Gastroesophageal sphincter (tissue), 4 donors: ENCODE results near the gene AEBP1. TPM values are rescaled to one million over a fixed set of nuclear protein-coding genes. Genes with fewer than 3 reads are reported as not detected.

ENCODE experiments used
- ATAC-seq: fragments of 150-250 bp; one replicate; pipeline ENCODE4 v1.9.1; 2016; ENCODE audit warnings: mild to moderate bottlenecking, moderate library complexity
- H3K27ac ChIP-seq, 4 donors: fragments of 200-600 bp; sonication (generic) in 3 of 4; 1 replicate in 3 of 4; 2 replicates in 1 of 4; pipeline ENCODE4 v1.5.1; 2016 to 2019
- H3K27me3 ChIP-seq: fragments of 200-600 bp; sonication (generic); one replicate; pipeline ENCODE4 v1.5.1; 2019
- H3K36me3 ChIP-seq, 2 donors: fragments of 200-600 bp; sonication (generic); one replicate each; pipeline ENCODE4 v1.5.1; 2019; ENCODE audit warnings: control low read depth in 1 of 2
- H3K4me1 ChIP-seq, 3 donors: fragments of 200-600 bp; sonication (generic); 1 replicate in 2 of 3; 2 replicates in 1 of 3; pipeline ENCODE4 v1.5.1; 2016 to 2019; ENCODE audit warnings: control low read depth in 2 of 3
- H3K4me3 ChIP-seq, 2 donors: fragments of 200-600 bp; sonication (generic); one replicate each; pipeline ENCODE4 v1.5.1; 2019; ENCODE audit warnings: mild to moderate bottlenecking in 1 of 2, moderate library complexity in 1 of 2
- H3K9me3 ChIP-seq, 3 donors: fragments of 200-600 bp; sonication (generic); one replicate each; pipeline ENCODE4 v1.5.1; 2017 to 2019; ENCODE audit warnings: control low read depth in 2 of 3
- EP300 ChIP-seq: sonication (generic); formaldehyde crosslinking; IDR thresholded peaks from one replicate; pipeline ENCODE4 v1.6.1; 2017; ENCODE audit warnings: antibody characterized with exemption, mild to moderate bottlenecking
- POLR2A ChIP-seq, 2 donors: fragments of 450-650 bp; IDR thresholded peaks; one replicate each; pipeline ENCODE4 v1.6.1; 2017; ENCODE audit warnings: antibody characterized with exemption in 2 of 2, mild to moderate bottlenecking in 2 of 2, moderate library complexity in 1 of 2
- POLR2AphosphoS5 ChIP-seq: sonication (generic); formaldehyde crosslinking; IDR thresholded peaks from one replicate; pipeline ENCODE4 v1.6.1; 2017; ENCODE audit warnings: antibody characterized with exemption
- WGBS, 2 donors: methylation state at CpG; one replicate each; pipeline ENCODE4 v1.1.5; 2018; ENCODE audit warnings: low coverage in 1 of 2; 5-methylcytosine and 5-hydroxymethylcytosine counted together
- total RNA-seq, 4 donors: library from RNA; depleted of rRNA; stranded (reverse); fragments of >200 nt; gene quantifications; one replicate each; pipeline ENCODE4 v1.1.0, GENCODE V29; 2016
- TF ChIP-seq, protein P1 (sequence below), 4 experiments: fragments of 200-600 bp in 2 of 4; fragments of 450-650 bp in 2 of 4; sonication (generic) in 1 of 4; IDR thresholded peaks; one replicate each; pipeline ENCODE4 v1.5.1; 2017 to 2019; ENCODE audit warnings: antibody characterized with exemption in 4 of 4, mild to moderate bottlenecking in 2 of 4, moderate library complexity in 2 of 4

The AEBP1 gene
- total RNA-seq, 4 donors from 2014 or later, result 101 to 248 (median 171) TPM

DNA sequence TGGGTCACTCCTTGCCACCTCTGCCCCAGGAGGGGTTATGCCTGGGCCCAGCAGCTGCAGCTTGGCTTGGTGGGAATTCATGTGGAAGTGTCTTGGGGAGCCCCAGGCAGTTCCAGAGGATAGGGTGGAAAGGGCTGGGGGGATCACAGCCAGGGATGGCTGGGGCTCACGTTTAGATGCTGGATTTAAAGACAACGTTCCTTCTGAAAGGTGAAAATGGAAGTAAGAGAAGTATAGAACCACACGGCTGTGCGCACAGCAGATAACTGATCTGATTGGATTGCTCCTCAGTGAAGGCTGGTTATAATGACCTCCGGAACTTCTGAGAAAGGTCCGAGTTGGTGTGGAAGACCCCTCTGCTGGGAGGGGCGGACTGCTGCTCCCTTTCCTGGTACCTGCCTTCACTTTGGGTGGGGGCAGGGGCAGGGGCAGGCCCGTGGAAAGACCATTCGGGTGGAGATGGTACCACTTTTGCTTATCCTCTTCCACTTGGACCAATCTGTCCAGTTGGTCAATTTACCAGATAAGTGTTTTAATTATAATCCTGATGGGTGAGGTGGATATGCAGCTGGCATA is 44.9 kb downstream of the AEBP1 start:
- 75 to 87% methylated on average over 8 to 9 of the region's 9 CpGs for WGBS, 2 donors

DNA sequence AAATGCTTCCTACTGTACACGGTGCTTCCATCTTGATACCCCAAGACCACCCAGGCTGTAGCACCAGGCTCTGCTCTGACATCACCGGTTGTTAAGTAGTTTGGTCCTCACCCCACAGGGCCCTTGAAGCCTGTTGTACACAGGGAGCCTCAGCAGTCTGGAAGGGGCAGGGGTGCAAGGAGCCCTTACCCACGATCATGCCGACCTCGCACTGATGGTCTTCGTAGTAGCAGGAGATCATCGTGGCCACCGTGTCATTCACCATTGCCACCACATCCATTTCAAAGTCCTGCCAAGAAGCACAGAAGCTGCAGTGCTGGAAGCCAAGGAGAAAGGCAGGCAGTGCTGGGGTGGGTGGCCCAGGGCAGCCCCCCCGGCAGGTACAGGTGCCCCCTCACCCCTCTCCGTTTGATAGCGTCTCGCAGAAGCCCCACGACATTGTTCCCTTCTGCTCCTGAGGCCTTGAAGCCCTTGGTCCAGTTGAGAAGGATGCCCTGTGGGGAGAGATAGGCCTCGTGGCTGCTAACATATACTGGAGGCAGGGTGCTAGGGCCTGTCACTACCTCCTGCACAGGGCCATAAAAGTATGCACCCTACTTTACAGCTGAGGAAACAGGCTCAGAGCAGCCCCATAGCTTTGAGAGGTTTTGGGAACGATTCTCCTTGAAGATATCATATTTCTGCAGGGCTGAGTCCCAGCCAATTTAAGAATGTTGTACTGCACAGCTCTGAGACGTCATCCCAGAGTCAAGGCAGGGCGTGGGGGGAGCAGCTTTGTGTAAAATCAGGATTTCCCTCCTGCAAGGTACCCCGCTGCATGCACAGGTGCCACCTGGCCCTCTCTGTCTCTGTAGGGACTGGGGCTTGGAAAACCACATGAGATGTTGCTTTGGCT is 45.7 kb downstream of the AEBP1 start:
- Histone ChIP-seq H3K9me3 (no peaks in the 10 kb centered on the region), H3K36me3 (no peaks in the 10 kb centered on the region), H3K4me1 (peaks cover 0 to 20% (median 14%) of the 10 kb centered on the region in 3 donors), H3K27me3 (peaks cover 16% of the 10 kb centered on the region), H3K4me3 (no peak overlapping the region), H3K27ac (no peak overlapping the region)
- ATAC-seq, result no peak
- TF ChIP-seq, protein P1, sequence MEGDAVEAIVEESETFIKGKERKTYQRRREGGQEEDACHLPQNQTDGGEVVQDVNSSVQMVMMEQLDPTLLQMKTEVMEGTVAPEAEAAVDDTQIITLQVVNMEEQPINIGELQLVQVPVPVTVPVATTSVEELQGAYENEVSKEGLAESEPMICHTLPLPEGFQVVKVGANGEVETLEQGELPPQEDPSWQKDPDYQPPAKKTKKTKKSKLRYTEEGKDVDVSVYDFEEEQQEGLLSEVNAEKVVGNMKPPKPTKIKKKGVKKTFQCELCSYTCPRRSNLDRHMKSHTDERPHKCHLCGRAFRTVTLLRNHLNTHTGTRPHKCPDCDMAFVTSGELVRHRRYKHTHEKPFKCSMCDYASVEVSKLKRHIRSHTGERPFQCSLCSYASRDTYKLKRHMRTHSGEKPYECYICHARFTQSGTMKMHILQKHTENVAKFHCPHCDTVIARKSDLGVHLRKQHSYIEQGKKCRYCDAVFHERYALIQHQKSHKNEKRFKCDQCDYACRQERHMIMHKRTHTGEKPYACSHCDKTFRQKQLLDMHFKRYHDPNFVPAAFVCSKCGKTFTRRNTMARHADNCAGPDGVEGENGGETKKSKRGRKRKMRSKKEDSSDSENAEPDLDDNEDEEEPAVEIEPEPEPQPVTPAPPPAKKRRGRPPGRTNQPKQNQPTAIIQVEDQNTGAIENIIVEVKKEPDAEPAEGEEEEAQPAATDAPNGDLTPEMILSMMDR (IDR thresholded peaks at IDR 0.05), result no peak
- TF ChIP-seq EP300 (no peak), POLR2A (IDR thresholded peaks at IDR 0.05) (no peak)
- WGBS, 2 donors, result 33% methylated on average over 4 of the region's 18 CpGs; no CpG with 5 or more reads in 1 of the 2 donors

More for the DNA sequence above, 44.9 kb downstream of the AEBP1 start:
- Histone ChIP-seq H3K27me3 (peaks cover 20% of the 10 kb centered on the region), H3K36me3 (no peaks in the 10 kb centered on the region), H3K9me3 (no peaks in the 10 kb centered on the region), H3K4me3 (no peak overlapping the region), H3K4me1 (peaks cover 0 to 20% (median 14%) of the 10 kb centered on the region in 3 donors), H3K27ac (no peak overlapping the region)
- no peak for ATAC-seq
- TF ChIP-seq EP300, result no peak
- TF ChIP-seq POLR2A (IDR thresholded peaks at IDR 0.05), result no peak
- TF ChIP-seq, protein P1 (IDR thresholded peaks at IDR 0.05), result no peak
- TF ChIP-seq POLR2AphosphoS5, result no peak

DNA sequence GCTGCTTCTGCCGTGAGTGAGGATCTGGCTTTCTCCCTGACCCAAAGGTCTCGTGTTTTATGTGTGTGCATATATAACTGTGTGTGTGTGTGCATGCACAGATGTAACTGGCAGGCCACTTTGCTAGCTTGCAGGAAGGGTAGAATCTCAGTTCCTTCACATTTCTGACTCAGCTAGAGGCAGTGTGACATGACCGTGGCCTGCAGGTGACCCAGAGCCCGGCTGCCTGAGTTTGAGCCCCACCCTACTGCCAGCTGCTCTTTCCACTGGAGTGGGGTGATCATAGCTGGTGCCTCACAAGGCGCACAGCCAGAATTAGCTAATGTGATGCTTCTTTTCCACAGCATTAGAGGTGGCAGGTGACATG is 46.3 kb downstream of the AEBP1 start:
- H3K27me3 ChIP-seq, result peaks cover 11% of the 10 kb centered on the region
- TF ChIP-seq POLR2AphosphoS5 (no peak), EP300 (no peak), POLR2A (IDR thresholded peaks at IDR 0.05) (no peak)
- TF ChIP-seq, protein P1 (IDR thresholded peaks at IDR 0.05), result no peak
- ATAC-seq, result no peak
- WGBS, 2 donors, result 67 to 80% methylated on average over 1 to 2 of the region's 5 CpGs
- H3K4me3 ChIP-seq, result no peak overlapping the region
- H3K36me3 ChIP-seq, result no peaks in the 10 kb centered on the region
- no peak overlapping the region for H3K27ac ChIP-seq
- H3K4me1 ChIP-seq, result peaks cover 0 to 15% (median 9%) of the 10 kb centered on the region in 3 donors
- no peaks in the 10 kb centered on the region for H3K9me3 ChIP-seq

DNA sequence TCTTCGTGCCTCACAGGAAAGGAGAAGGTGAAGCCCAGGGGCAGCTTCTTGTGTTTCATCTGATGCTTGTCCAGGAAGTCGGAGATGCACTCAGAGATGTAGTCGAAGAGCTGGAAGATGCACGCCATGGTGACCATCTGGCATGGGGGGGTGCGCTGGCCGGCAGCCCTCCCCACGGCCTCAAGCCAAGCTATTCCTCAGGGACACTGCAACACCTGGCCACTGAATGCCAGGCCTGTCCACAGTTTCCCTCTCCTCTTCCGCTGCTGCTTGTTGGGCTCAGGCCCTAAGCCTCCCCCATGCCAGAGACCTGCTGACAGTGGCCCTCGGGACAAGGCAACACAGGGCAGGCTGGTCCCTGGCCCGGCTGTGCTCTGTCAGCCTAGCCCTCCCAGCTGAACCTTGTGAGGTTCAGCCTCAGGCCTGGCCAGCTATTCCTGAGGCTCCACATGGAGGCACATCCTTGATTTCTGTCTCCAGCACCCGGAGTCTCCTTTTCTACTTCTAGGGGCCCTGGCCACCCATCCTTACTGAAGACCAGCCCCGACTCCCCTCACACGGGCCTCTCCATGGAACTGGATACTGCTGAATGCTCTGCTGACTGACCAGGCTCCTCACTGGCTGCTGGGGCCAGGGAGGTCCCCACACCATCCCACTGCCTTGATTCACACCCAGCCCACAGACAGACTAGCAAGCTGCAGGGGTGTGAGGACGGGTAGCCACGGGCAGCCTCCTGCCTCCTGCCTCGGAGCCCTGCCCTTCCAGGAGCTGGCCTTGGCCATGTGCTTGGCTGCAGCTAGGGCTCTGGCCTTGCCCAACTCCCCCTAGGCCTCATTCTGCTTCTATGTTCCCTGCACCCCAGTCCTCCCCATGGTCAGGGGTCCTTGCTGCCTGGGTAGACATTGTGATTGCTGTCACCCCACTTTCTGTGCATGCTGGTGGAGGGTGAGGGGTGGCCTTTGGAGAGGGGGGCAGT is 47.1 kb downstream of the AEBP1 start:
- Histone ChIP-seq H3K27me3 (peaks cover 3% of the 10 kb centered on the region), H3K36me3 (no peaks in the 10 kb centered on the region), H3K27ac (no peak overlapping the region), H3K9me3 (no peaks in the 10 kb centered on the region), H3K4me1 (peaks cover 0 to 7% (median 4%) of the 10 kb centered on the region in 3 donors), H3K4me3 (no peak overlapping the region)
- WGBS, 2 donors, result 78% methylated on average over 5 of the region's 16 CpGs; no CpG with 5 or more reads in 1 of the 2 donors
- ATAC-seq, result no peak
- no peak for TF ChIP-seq EP300
- TF ChIP-seq, protein P1 (IDR thresholded peaks at IDR 0.05), result no peak
- TF ChIP-seq POLR2A (IDR thresholded peaks at IDR 0.05), result no peak
- no peak for TF ChIP-seq POLR2AphosphoS5
